HFFc6 (cell line): ENCODE measurements around the gene PLPP3. TPM values are rescaled to one million over a fixed set of nuclear protein-coding genes. Genes with fewer than 3 reads are reported as not detected.

ENCODE experiments used
- DNase-seq: peaks from one replicate; pipeline ENCODE4 v3.0.0-alpha.2; 2018
- H3K27ac Mint-ChIP-seq: 2 replicates; pipeline ENCODE4 v1.8.0; 2020; ENCODE audit warnings: mild to moderate bottlenecking, mixed read lengths
- H3K27me3 Mint-ChIP-seq: 2 replicates; pipeline ENCODE4 v1.8.0; 2021; ENCODE audit warnings: mild to moderate bottlenecking, moderate library complexity, mixed read lengths; ENCODE audit not compliant: insufficient read depth
- H3K36me3 Mint-ChIP-seq: 2 replicates; pipeline ENCODE4 v1.8.0; 2021; ENCODE audit warnings: low read depth, mixed read lengths
- H3K4me1 Mint-ChIP-seq: 2 replicates; pipeline ENCODE4 v1.8.0; 2020; ENCODE audit warnings: low read depth, mixed read lengths
- H3K4me3 Mint-ChIP-seq: 2 replicates; pipeline ENCODE4 v1.8.0; 2020; ENCODE audit warnings: mild to moderate bottlenecking, moderate library complexity, mixed read lengths
- H3K9me3 Mint-ChIP-seq: 2 replicates; pipeline ENCODE4 v1.8.0; 2020; ENCODE audit warnings: mild to moderate bottlenecking, mixed read lengths
- total RNA-seq, 6 experiments: library from RNA; stranded (reverse); fragmentation: NEBNext Ultra II Directional; extraction: Animal tissue kit (Norgen Biotek cat#: 25700); gene quantifications; 2 replicates in 1 of 6; 3 replicates in 5 of 6; pipeline ENCODE4 v1.2.3, GENCODE V29; 2021
- TF ChIP-seq, protein P1 (sequence below): fragments of 200-600 bp; sonication (generic); IDR thresholded peaks from 2 replicates; pipeline ENCODE4 v1.5.0; 2021; ENCODE audit warnings: antibody characterized with exemption, mild to moderate bottlenecking

PLPP3 gene
- total RNA-seq, 6 experiments from 2014 or later: 15.1 to 29.9 (median 24.8) TPM

DNA sequence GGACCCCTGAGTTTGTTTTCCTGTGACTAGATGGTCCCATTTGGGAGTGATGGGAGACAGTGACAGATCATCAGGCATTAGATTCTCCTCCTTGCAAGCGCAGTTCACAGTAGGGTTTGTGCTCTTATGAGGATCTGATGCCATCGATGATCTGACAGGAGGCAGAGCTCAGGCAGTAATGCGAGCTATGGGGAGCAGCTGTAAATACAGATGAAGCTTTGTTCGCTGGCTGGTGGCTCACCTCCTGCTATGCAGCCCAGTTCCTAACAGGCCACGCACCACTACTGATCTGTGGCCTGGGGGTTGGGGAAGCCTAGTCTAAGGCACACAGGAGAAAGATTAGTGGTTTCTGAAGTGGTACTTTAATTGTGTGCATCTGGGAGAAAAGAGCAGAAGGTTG lies 7.1 kb upstream of the PLPP3 start:
- H3K9me3 Mint-ChIP-seq: no peaks in the 10 kb centered on the region; the same call in 1 of the 2 replicates
- no peak overlapping the region for H3K4me3 Mint-ChIP-seq
- 0 out of 2 replicates have a peak, but pooled peaks cover 1% of the 10 kb centered on the region for H3K27me3 Mint-ChIP-seq
- H3K36me3 Mint-ChIP-seq: no peaks in the 10 kb centered on the region
- H3K4me1 Mint-ChIP-seq: peaks cover 15% of the 10 kb centered on the region
- DNase-seq: no peak
- H3K27ac Mint-ChIP-seq: no peak overlapping the region
- TF ChIP-seq, protein P1, sequence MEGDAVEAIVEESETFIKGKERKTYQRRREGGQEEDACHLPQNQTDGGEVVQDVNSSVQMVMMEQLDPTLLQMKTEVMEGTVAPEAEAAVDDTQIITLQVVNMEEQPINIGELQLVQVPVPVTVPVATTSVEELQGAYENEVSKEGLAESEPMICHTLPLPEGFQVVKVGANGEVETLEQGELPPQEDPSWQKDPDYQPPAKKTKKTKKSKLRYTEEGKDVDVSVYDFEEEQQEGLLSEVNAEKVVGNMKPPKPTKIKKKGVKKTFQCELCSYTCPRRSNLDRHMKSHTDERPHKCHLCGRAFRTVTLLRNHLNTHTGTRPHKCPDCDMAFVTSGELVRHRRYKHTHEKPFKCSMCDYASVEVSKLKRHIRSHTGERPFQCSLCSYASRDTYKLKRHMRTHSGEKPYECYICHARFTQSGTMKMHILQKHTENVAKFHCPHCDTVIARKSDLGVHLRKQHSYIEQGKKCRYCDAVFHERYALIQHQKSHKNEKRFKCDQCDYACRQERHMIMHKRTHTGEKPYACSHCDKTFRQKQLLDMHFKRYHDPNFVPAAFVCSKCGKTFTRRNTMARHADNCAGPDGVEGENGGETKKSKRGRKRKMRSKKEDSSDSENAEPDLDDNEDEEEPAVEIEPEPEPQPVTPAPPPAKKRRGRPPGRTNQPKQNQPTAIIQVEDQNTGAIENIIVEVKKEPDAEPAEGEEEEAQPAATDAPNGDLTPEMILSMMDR: no peak

DNA sequence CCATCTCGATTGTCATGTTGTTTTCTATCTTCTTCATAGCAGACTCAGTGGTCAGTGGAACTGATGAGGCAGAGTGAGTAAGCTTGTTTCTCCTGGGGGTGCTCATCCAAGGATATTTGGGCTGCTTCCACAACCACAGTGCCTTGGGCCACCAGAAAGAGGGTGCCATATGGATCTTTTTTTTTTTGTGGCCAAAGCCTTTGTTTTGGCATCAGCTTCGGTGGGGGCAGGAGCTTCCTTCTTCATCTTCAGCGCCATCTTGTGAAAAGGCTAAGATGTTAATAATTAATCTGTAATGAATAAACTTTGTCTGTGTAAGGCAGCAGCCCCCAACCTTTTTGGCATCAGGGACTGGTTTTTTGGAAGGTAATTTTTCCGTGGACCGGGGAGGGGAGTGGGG lies 6.6 kb upstream of the PLPP3 start:
- TF ChIP-seq, protein P1: 0 out of 2 replicates have a peak, but pooled peaks have one; percentile 19
- Mint-ChIP-seq H3K4me3 (no peak overlapping the region), H3K27ac (no peak overlapping the region), H3K4me1 (peaks cover 15% of the 10 kb centered on the region), H3K9me3 (no peaks in the 10 kb centered on the region; the same call in 1 of the 2 replicates), H3K36me3 (no peaks in the 10 kb centered on the region), H3K27me3 (no peaks in the 10 kb centered on the region)
- no peak for DNase-seq

DNA sequence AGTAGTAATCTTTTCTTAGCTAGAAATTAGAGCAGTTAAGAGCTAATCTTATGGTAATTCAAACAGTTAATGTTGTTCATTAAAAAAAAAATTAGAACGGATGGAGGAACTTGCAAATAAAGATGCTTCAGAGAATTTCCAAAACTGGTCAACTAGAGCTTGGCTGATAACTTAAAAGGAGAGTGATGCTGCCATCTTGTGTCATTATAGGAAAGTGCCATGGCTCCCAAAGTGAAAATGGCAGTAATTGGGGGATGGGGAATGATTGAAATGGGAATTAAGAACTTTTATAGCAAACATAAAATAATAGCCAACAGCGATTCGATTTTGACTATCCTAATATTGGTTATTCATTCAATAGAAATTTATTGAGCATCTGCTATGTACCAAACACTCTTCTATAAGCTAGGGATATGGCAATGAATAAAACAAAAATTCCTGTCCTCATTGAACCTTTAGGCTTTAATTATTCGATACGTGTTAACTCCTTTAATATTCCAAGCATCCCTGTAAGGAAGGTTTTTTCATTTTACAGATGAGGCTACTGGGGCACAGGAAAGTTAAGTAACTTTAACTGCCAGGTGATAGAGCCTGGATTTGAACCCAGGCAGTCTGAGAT lies 5.7 kb upstream of the PLPP3 start:
- Mint-ChIP-seq H3K27ac (no peak overlapping the region), H3K4me3 (no peak overlapping the region), H3K4me1 (peaks cover 22% of the 10 kb centered on the region), H3K9me3 (no peaks in the 10 kb centered on the region; the same call in 1 of the 2 replicates), H3K36me3 (no peaks in the 10 kb centered on the region), H3K27me3 (no peaks in the 10 kb centered on the region; the same call in 1 of the 2 replicates)
- DNase-seq: peak; percentile 52
- TF ChIP-seq, protein P1: peak; percentile 88

DNA sequence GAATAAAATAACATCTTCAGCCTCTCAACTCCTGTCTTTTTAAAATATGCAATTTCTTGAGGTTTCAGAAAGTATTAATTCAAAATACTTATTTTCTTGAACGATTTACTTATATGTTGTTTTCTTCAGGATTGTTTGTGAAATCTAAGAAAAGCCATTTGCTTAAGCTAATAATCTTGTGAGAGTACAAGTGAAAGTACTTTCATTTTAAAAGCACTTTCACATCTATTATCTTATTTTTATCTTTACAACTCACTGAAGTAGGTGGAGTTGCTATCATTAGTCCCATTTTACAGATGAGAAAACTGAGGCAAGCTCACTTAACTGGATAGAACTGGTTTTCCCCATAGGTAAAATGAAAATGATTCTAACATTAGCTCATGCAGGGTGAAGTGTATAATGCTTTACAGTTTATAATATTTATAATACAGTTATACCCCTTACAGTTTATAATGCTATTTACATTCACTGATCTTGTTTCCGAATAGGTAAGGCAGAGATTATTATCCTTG lies 4.7 kb upstream of the PLPP3 start:
- peaks cover 26% of the 10 kb centered on the region for H3K4me1 Mint-ChIP-seq

DNA sequence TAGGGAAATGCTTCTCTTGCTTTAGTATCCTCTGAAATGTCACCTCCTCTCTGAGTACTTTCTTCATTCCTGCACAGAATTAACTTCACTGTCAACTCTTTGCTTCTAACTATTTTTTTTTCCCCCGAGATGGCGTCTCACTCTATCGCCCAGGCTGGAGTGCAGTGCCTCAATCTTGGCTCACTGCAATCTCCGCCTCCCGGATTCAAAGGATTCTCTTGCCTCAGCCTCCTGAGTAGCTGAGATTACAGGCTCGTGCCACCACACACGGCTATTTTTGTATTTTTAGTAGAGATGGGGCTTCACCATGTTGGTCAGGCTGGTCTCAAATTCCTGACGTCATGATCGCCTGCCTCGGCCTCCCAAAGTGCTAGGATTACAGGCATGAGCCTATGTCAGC lies 1.4 kb upstream of the PLPP3 start:
- H3K9me3 Mint-ChIP-seq: no peaks in the 10 kb centered on the region
- no peaks in the 10 kb centered on the region for H3K36me3 Mint-ChIP-seq
- H3K4me3 Mint-ChIP-seq: peak overlapping the region; percentile 93; the same call in 1 of the 2 replicates
- H3K27ac Mint-ChIP-seq: no peak overlapping the region
- peaks cover 2% of the 10 kb centered on the region for H3K27me3 Mint-ChIP-seq
- peaks cover 44% of the 10 kb centered on the region for H3K4me1 Mint-ChIP-seq
- TF ChIP-seq, protein P1: no peak
- no peak for DNase-seq

More for the DNA sequence above, 4.7 kb upstream of the PLPP3 start:
- Mint-ChIP-seq H3K27ac (no peak overlapping the region), H3K4me3 (no peak overlapping the region), H3K27me3 (peaks cover 2% of the 10 kb centered on the region), H3K9me3 (no peaks in the 10 kb centered on the region), H3K36me3 (no peaks in the 10 kb centered on the region)
- no peak for DNase-seq
- TF ChIP-seq, protein P1: no peak
